Natural killer cell (primary cell): ENCODE data around the gene RRAS. TPM values are rescaled to one million over a fixed set of nuclear protein-coding genes. Genes with fewer than 3 reads are reported as not detected.

Source experiments
- ATAC-seq, 3 donors: fragments of 150-1000 bp in 2 of 3; fragments of 200-7000 bp in 1 of 3; cut with Tn5 transposase; 1 replicate in 1 of 3; 2 replicates in 2 of 3; pipeline ENCODE4 v1.10.0; 2021; ENCODE audit warnings: mild to moderate bottlenecking in 2 of 3, moderate library complexity in 2 of 3
- DNase-seq, 2 donors: peaks; one replicate each; pipeline versions ENCODE4 v3.0.0 to v3.0.0-alpha.2; 2013 to 2021; ENCODE audit warnings: mixed read lengths in 1 of 2
- H3K27ac ChIP-seq: one replicate; pipeline ENCODE4 v1.5.1; 2013; ENCODE audit warnings: mild to moderate bottlenecking, low read length
- H3K27me3 ChIP-seq: one replicate; pipeline ENCODE4 v1.6.1; 2013; ENCODE audit warnings: low read length; ENCODE audit not compliant: control insufficient read depth, insufficient read depth
- H3K36me3 ChIP-seq: one replicate; pipeline ENCODE4 v1.6.1; 2013; ENCODE audit warnings: low read length; ENCODE audit not compliant: control insufficient read depth, insufficient read depth
- H3K4me1 ChIP-seq: one replicate; pipeline ENCODE4 v1.6.1; 2013; ENCODE audit warnings: low read length; ENCODE audit not compliant: control insufficient read depth, insufficient read depth
- H3K4me3 ChIP-seq: one replicate; pipeline ENCODE4 v1.5.1; 2013; ENCODE audit warnings: low read length
- H3K9me3 ChIP-seq: one replicate; pipeline ENCODE4 v1.6.1; 2013; ENCODE audit warnings: low read length; ENCODE audit not compliant: control insufficient read depth, insufficient read depth
- H3K27ac Mint-ChIP-seq, 2 donors: one replicate each; pipeline ENCODE4 v1.8.0; 2022; ENCODE audit warnings: mild to moderate bottlenecking in 2 of 2, mixed read lengths in 2 of 2, moderate library complexity in 1 of 2
- H3K27me3 Mint-ChIP-seq, 2 donors: one replicate each; pipeline ENCODE4 v1.8.0; 2022; ENCODE audit warnings: low read depth in 2 of 2, mixed read lengths in 2 of 2
- H3K36me3 Mint-ChIP-seq: one replicate; pipeline ENCODE4 v1.8.0; 2022; ENCODE audit warnings: mixed read lengths
- H3K4me1 Mint-ChIP-seq, 2 donors: one replicate each; pipeline ENCODE4 v1.8.0; 2022; ENCODE audit warnings: mixed read lengths in 2 of 2
- H3K4me3 Mint-ChIP-seq: one replicate; pipeline ENCODE4 v1.8.0; 2022; ENCODE audit warnings: mild to moderate bottlenecking, moderate library complexity, mixed read lengths
- H3K9me3 Mint-ChIP-seq, 2 donors: one replicate each; pipeline ENCODE4 v1.8.0; 2022; ENCODE audit warnings: mixed read lengths in 2 of 2
- WGBS: methylation state at CpG from one replicate; pipeline ENCODE4 v1.1.7; 2013; ENCODE audit warnings: missing lambda C conversion rate; ENCODE audit not compliant: insufficient coverage; 5-methylcytosine and 5-hydroxymethylcytosine counted together
- intact Hi-C: fragments of 100-400 bp; cut with micrococcal nuclease; formaldehyde crosslinking; loops from one replicate; pipeline ENCODE4 v1.14.2; 2022
- total RNA-seq, 4 donors: library from RNA; stranded (reverse); fragments of 120-200 nt in 1 of 4; gene quantifications; one replicate each; pipeline versions ENCODE4 v1.2.3 to v1.2.4, GENCODE V29; 2013 to 2022
- TF ChIP-seq, protein P1 (sequence below): fragments of 200-600 bp; IDR thresholded peaks from one replicate; pipeline ENCODE4 v1.8.0; 2022; ENCODE audit warnings: antibody characterized with exemption

The RRAS gene
- total RNA-seq, 3 donors from 2014 or later (not counting 1 experiment from before 2014, with no cell fraction given) = 2.0 to 7.7 (median 5.9) TPM

DNA sequence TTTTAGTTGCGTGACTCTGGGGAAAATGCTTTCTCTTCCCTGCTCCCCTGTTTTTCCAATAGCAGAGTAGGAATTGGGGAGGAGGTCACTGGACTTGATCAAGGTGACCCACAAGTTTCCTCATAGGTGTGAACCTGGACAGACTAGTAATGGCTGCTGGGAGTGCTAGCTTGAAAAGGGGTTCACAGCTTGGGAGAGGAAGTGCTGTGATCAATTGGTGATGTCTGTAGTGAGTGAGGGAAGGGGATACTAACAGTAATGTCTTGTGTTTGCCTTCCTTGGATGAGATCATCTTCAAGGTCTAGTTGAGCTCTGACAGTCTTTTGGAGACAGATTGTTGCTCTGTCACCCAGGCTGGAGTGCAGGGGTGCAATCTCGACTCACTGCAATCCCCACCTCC is 27.5 kb upstream of the RRAS start:
- WGBS = 97% methylated on average over 2 of the region's 2 CpGs
- H3K27me3 ChIP-seq = no peaks in the 10 kb centered on the region
- Mint-ChIP-seq H3K27ac (peak overlapping the region in 1 of 2 donors; percentile 96), H3K27me3 (no peaks in the 10 kb centered on the region), H3K36me3 (no peaks in the 10 kb centered on the region), H3K4me1 (peaks cover 38 to 52% of the 10 kb centered on the region in 2 donors), H3K9me3 (no peaks in the 10 kb centered on the region), H3K4me3 (peak overlapping the region; percentile 99)
- peaks cover 4% of the 10 kb centered on the region for H3K36me3 ChIP-seq
- intact Hi-C loops = no loop called here
- H3K4me3 ChIP-seq = no peak overlapping the region
- H3K27ac ChIP-seq = no peak overlapping the region
- DNase-seq = no peak
- peaks cover 40% of the 10 kb centered on the region for H3K4me1 ChIP-seq
- ATAC-seq = no peak
- TF ChIP-seq, protein P1, sequence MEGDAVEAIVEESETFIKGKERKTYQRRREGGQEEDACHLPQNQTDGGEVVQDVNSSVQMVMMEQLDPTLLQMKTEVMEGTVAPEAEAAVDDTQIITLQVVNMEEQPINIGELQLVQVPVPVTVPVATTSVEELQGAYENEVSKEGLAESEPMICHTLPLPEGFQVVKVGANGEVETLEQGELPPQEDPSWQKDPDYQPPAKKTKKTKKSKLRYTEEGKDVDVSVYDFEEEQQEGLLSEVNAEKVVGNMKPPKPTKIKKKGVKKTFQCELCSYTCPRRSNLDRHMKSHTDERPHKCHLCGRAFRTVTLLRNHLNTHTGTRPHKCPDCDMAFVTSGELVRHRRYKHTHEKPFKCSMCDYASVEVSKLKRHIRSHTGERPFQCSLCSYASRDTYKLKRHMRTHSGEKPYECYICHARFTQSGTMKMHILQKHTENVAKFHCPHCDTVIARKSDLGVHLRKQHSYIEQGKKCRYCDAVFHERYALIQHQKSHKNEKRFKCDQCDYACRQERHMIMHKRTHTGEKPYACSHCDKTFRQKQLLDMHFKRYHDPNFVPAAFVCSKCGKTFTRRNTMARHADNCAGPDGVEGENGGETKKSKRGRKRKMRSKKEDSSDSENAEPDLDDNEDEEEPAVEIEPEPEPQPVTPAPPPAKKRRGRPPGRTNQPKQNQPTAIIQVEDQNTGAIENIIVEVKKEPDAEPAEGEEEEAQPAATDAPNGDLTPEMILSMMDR = no peak
- H3K9me3 ChIP-seq = no peaks in the 10 kb centered on the region

DNA sequence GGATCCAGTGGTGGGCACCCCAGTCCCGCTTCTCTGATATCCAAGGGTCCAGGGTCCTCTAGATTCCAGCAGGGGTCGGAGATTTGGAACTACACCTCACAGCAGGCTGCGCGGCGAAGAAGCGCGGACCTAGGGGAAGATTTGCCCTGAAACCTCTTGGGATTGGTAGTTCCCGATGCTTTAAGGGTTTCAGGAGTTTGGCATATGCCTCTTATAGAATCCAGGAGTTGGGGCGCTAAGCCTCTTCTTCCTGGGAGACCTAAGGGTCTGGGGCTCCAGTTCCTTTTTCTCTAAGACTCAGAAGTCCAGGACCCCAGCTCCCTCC is 26.1 kb upstream of the RRAS start:
- H3K36me3 Mint-ChIP-seq = no peaks in the 10 kb centered on the region
- peaks cover 34% of the 10 kb centered on the region for H3K4me1 ChIP-seq
- H3K9me3 ChIP-seq = no peaks in the 10 kb centered on the region
- intact Hi-C loops = no loop called here
- H3K36me3 ChIP-seq = peaks cover 17% of the 10 kb centered on the region
- H3K27me3 Mint-ChIP-seq = no peaks in the 10 kb centered on the region
- no peaks in the 10 kb centered on the region for H3K9me3 Mint-ChIP-seq
- ATAC-seq = peak; percentile 1 to 6 (median 1)
- no peak for DNase-seq
- H3K27me3 ChIP-seq = no peaks in the 10 kb centered on the region
- H3K4me1 Mint-ChIP-seq = peaks cover 33 to 50% of the 10 kb centered on the region in 2 donors
- peak overlapping the region; percentile 96 to 99 for H3K27ac Mint-ChIP-seq
- TF ChIP-seq, protein P1 = no peak
- H3K4me3 ChIP-seq = peak overlapping the region; percentile 91
- WGBS = 1% methylated on average over 9 of the region's 9 CpGs
- peak overlapping the region; percentile 68 for H3K27ac ChIP-seq
- H3K4me3 Mint-ChIP-seq = peak overlapping the region; percentile 99

GRCh38 chr19:49665351-49666119 is 25.6 kb upstream of the RRAS start, which contains the start of the genes BCL2L12 and IRF3:
Gene BCL2L12 (plus strand): TSS chr19:49665933. CDS start chr19:49666693, 760 bp downstream.
Gene IRF3 (minus strand): TSS chr19:49665857. CDS start chr19:49664838, 1,019 bp downstream.
- peak within 1 kb of the TSS; percentile 99 for H3K4me3 Mint-ChIP-seq
- intact Hi-C loops = loop anchor here (1.0 to 2.0 kb wide), 2 partner anchors 11 to 15 kb away; no protein-coding TSS in a partner anchor
- H3K27me3 Mint-ChIP-seq = no peaks in the 10 kb centered on the region
- Histone ChIP-seq H3K9me3 (no peaks in the 10 kb centered on the region), H3K4me1 (peaks cover 34% of the 10 kb centered on the region), H3K36me3 (peaks cover 20% of the 10 kb centered on the region), H3K27ac (peak within 1 kb of the TSS; percentile 73), H3K4me3 (peak within 1 kb of the TSS; percentile 91), H3K27me3 (no peaks in the 10 kb centered on the region)
- under 1% methylated on average over 50 of the region's 50 CpGs for WGBS
- H3K4me1 Mint-ChIP-seq = peaks cover 33 to 50% of the 10 kb centered on the region in 2 donors
- peak within 1 kb of the TSS; percentile 96 to 99 for H3K27ac Mint-ChIP-seq
- DNase-seq = peak; percentile 98 to 100
- H3K9me3 Mint-ChIP-seq = no peaks in the 10 kb centered on the region
- ATAC-seq = peak; percentile 83 to 93 (median 86)
- TF ChIP-seq, protein P1 = no peak
- H3K36me3 Mint-ChIP-seq = no peaks in the 10 kb centered on the region
